ENCODE data around the gene HAAO.

DNA sequence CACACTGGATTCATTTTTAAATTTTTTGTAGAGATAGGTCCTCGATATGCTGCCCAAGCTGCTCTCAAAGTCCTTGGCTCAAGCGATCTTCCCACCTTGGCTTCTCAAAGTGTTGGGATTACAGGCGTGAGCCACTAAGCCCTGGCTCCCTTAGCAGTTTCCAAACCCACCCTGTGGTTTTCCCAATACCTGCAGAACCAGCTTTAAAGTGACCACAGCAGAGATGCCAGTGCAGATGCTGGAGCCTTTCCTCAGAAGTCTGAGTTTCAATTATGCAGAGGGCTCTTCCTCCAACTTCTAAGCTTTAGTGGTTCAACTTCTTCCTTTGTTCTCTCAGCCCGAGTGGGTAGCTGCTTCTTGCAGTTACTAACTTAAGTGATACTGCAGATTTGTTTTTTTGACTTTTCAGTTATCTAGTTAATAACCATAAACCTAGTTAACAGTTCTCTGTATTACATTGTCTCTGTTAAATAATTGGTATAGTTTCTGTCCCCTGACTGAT, 8.1 kb upstream of the HAAO start:
- TF ChIP-seq SIN3A (IDR thresholded peaks at IDR 0.05; ENCODE audit: borderline replicate concordance, insufficient read depth, low read length) (no peak), POLR2AphosphoS5 (IDR thresholded peaks at IDR 0.05; ENCODE audit: low read depth, low read length) (no peak), TAF1 (IDR thresholded peaks at IDR 0.05; ENCODE audit: borderline replicate concordance, insufficient read depth, low read length) (no peak)
- TF ChIP-seq, protein P1, sequence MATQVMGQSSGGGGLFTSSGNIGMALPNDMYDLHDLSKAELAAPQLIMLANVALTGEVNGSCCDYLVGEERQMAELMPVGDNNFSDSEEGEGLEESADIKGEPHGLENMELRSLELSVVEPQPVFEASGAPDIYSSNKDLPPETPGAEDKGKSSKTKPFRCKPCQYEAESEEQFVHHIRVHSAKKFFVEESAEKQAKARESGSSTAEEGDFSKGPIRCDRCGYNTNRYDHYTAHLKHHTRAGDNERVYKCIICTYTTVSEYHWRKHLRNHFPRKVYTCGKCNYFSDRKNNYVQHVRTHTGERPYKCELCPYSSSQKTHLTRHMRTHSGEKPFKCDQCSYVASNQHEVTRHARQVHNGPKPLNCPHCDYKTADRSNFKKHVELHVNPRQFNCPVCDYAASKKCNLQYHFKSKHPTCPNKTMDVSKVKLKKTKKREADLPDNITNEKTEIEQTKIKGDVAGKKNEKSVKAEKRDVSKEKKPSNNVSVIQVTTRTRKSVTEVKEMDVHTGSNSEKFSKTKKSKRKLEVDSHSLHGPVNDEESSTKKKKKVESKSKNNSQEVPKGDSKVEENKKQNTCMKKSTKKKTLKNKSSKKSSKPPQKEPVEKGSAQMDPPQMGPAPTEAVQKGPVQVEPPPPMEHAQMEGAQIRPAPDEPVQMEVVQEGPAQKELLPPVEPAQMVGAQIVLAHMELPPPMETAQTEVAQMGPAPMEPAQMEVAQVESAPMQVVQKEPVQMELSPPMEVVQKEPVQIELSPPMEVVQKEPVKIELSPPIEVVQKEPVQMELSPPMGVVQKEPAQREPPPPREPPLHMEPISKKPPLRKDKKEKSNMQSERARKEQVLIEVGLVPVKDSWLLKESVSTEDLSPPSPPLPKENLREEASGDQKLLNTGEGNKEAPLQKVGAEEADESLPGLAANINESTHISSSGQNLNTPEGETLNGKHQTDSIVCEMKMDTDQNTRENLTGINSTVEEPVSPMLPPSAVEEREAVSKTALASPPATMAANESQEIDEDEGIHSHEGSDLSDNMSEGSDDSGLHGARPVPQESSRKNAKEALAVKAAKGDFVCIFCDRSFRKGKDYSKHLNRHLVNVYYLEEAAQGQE (IDR thresholded peaks at IDR 0.05; ENCODE audit: insufficient read depth in 1 of 2, low read depth in 2 of 2, low read length in 2 of 2), result no peak

Data from PFSK-1 (cell line).